ENCODE data around the gene FOXO6.

DNA sequence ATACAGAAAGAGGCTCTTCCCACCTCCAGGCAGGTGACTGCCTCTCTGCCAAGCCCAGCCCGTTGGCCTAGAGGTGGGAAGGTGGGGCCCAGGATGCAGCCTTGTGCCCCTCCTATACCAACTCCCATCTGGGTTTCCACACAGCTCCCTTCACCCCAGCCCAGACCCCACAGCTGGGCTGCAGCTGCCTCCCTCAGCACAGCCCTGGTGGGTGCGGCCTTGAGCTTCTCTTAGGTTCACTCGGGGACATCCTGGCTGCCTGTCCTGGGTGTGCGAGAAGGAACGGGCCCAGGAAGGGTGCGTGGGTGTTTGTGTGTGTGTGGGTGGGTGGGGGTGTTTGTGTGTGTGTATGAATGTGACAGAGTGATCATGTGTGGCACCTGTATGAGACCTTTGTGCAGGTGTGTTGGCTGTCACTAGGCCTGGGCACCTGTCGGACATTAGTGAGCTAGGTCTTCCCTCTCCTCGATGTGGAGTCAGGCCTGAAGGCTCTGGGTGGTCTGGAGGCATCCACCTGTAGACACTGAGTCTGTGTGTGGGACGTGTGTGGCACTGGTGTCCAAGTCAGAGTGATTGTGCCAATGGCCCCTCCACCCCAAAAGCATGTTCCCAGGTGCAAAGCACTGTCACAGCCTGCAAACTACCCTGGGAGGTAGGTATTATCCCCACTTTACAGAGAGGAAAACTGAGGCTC lies 30.7 kb downstream of the FOXO6 start:
- TF ChIP-seq GATA3 (IDR thresholded peaks at IDR 0.05; ENCODE audit: low read depth, low read length) (no peak), GATA2 (IDR thresholded peaks at IDR 0.05; ENCODE audit: low read depth, low read length) (no peak)

All from SH-SY5Y (cell line).